HEK293T (cell line): Measurements from ENCODE around the gene PANK1.

Experiments used
- CTCF ChIA-PET: fragments of 350-600 bp; formaldehyde crosslinking; extraction: SDS; loops from one replicate; lab custom pipeline; 2021; ENCODE audit warnings: antibody characterized with exemption, inconsistent platforms; lab: Yijun Ruan, JAX
- POLR2A ChIA-PET: fragments of 350-600 bp; formaldehyde crosslinking; extraction: SDS; loops from one replicate; lab custom pipeline; 2020; ENCODE audit warnings: antibody characterized with exemption, inconsistent platforms; lab: Yijun Ruan, JAX
- DNase-seq: peaks from one replicate; pipeline ENCODE4 v3.0.0; 2012; ENCODE audit warnings: mixed read lengths; ENCODE audit errors: extremely low spot score
- ARNT ChIP-seq: fragments of 450-650 bp; IDR thresholded peaks from 2 replicates; pipeline ENCODE4 v1.6.1; 2017; ENCODE audit warnings: mild to moderate bottlenecking
- BHLHE40 ChIP-seq: fragments of 450-650 bp; IDR thresholded peaks from 2 replicates; pipeline ENCODE4 v1.6.1; 2016; ENCODE audit warnings: mild to moderate bottlenecking, moderate library complexity, borderline replicate concordance
- CTBP1 ChIP-seq: fragments of 450-650 bp; IDR thresholded peaks from 2 replicates; pipeline ENCODE4 v1.6.1; 2016; ENCODE audit warnings: borderline replicate concordance
- ELF4 ChIP-seq: fragments of 450-650 bp; IDR thresholded peaks from 2 replicates; pipeline ENCODE4 v1.6.1; 2017; ENCODE audit warnings: antibody characterized with exemption
- FOXA1 ChIP-seq: fragments of 450-650 bp; IDR thresholded peaks from 2 replicates; pipeline ENCODE4 v1.6.1; 2016; ENCODE audit warnings: mild to moderate bottlenecking
- FOXK2 ChIP-seq: fragments of 450-650 bp; IDR thresholded peaks from 2 replicates; pipeline ENCODE4 v1.6.1; 2016; ENCODE audit warnings: mild to moderate bottlenecking
- FOXM1 ChIP-seq: fragments of 450-650 bp; IDR thresholded peaks from 2 replicates; pipeline ENCODE4 v1.6.1; 2017; ENCODE audit warnings: mild to moderate bottlenecking, borderline replicate concordance
- HDGF ChIP-seq: fragments of 450-650 bp; IDR thresholded peaks from 2 replicates; pipeline ENCODE4 v1.6.1; 2017; ENCODE audit warnings: antibody characterized with exemption, borderline replicate concordance
- L3MBTL2 ChIP-seq: fragments of 450-650 bp; conservative IDR thresholded peaks from 2 replicates; pipeline ENCODE4 v1.6.1; 2016; ENCODE audit warnings: mild to moderate bottlenecking
- LEF1 ChIP-seq: fragments of 450-650 bp; IDR thresholded peaks from 2 replicates; pipeline ENCODE4 v1.6.1; 2017; ENCODE audit warnings: mild to moderate bottlenecking, borderline replicate concordance
- NFRKB ChIP-seq: fragments of 450-650 bp; IDR thresholded peaks from 2 replicates; pipeline ENCODE4 v1.6.1; 2016; ENCODE audit warnings: mild to moderate bottlenecking, moderate library complexity
- SP1 ChIP-seq: fragments of 450-650 bp; IDR thresholded peaks from 2 replicates; pipeline ENCODE4 v1.6.1; 2017
- SUZ12 ChIP-seq: fragments of 450-650 bp; IDR thresholded peaks from 2 replicates; pipeline ENCODE4 v1.6.1; 2016; ENCODE audit warnings: mild to moderate bottlenecking
- TARDBP ChIP-seq: fragments of 450-650 bp; IDR thresholded peaks from 2 replicates; pipeline ENCODE4 v1.6.1; 2016
- ZNF384 ChIP-seq: fragments of 450-650 bp; IDR thresholded peaks from 2 replicates; pipeline ENCODE4 v1.6.1; 2016
- TF ChIP-seq, protein P1 (sequence below): fragments of 450-650 bp; IDR thresholded peaks from 2 replicates; pipeline ENCODE4 v1.6.1; 2016

The PANK1 gene

DNA sequence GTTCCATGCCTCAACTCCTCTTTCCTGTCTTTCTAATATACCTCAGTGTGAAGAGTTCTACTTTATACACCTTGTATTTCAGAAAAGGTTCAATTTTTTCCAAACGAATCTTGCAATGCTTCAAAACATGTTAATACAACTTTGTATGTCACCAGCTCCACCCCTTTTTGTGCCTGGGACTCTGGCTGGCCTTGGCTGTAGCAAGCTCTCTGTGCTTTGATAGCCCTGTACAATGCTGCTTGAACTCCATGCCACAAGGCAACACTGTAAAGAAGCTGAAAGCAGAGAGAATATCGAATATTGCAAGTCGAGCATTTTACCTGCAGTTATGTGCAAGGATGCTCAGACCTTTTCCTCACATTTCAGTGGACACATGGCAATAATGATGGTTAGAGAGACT lies 52.5 kb downstream of the PANK1 start:
- TF ChIP-seq L3MBTL2 (no peak), FOXM1 (no peak), ELF4 (no peak), FOXK2 (no peak)
- TF ChIP-seq, protein P1, sequence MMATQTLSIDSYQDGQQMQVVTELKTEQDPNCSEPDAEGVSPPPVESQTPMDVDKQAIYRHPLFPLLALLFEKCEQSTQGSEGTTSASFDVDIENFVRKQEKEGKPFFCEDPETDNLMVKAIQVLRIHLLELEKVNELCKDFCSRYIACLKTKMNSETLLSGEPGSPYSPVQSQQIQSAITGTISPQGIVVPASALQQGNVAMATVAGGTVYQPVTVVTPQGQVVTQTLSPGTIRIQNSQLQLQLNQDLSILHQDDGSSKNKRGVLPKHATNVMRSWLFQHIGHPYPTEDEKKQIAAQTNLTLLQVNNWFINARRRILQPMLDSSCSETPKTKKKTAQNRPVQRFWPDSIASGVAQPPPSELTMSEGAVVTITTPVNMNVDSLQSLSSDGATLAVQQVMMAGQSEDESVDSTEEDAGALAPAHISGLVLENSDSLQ, result no peak
- CTCF ChIA-PET, result no interaction called here
- DNase-seq, result no peak
- POLR2A ChIA-PET, result no interaction called here

DNA sequence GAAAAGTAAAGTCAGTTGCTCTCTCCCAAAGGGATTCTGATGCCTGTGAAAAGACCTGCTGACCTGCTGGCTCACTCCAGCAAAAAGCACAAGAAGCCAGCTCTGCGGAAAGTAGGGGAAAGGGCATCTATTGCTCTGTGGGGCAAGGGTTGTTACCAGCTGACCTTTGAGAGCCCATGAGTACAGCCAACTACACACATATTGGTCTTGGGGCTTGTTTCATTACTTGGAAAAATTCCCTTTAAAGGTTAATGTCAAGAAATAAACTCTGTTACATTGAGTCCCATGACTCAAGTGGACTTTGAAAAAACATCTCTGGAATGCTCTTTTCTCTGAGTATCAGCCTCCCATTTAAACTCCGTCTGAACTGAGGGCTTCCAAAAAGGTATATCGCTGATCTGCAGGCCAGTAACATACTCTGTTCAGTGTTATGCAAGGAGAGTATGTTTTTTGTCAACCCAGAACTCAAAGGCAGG lies 53.2 kb downstream of the PANK1 start:
- no peak for DNase-seq
- TF ChIP-seq FOXM1 (no peak), SP1 (no peak), L3MBTL2 (no peak), LEF1 (no peak), ARNT (no peak), FOXK2 (no peak), ELF4 (no peak), CTBP1 (no peak), ZNF384 (no peak)
- ChIA-PET CTCF (no interaction called here), POLR2A (no interaction called here)

DNA sequence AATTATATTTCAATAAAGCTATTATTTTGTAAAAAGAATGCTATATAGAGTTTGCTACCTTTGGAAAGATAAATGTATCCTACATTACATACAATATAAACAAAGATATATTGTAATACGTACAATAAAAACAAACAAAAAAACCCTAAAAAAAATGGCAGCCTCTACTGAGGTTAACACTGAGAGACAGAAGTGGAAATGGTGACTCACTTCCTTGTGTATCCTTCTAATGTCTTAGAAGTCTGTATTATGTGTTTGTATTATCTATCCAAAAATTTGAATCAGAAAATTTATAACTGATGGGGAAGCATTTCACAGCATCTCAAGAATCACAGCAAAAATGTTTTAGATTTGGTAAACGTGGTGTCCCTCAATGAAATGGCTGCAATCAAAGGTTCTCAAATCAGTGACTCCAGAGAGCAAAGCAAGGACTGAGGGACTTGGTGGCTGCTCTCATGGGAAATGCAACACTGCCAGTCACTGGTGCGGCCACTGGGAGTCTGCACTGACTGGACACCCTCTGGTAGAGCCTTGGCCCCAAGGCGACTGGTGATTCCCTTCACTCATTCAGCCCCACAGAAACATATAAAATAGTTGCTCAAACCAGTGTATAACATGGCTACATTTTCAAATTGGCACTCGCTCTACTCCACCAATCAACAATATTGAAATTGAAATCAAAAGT lies 53.8 kb downstream of the PANK1 start:
- no peak for TF ChIP-seq ZNF384
- no peak for TF ChIP-seq FOXK2
- TF ChIP-seq NFRKB, result no peak
- POLR2A ChIA-PET, result no interaction called here
- peak; percentile 7 for DNase-seq
- CTCF ChIA-PET, result no interaction called here

DNA sequence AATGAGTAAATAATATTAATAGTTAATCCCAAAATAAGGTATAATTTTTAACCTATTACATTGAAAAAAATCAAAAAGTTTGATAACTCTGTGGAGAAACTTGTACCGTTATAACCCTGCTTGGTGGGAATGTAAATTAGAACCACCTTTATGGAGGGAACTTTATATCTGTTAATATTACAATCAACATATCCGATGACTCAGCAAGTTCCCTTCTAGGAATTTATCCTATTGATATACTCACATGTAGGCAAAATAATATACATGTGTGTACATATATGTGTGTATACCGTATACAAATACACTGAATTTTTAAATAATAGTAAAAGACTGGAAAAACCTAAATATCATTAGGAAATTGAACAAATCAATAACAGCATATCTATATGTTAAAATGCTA lies 54.7 kb downstream of the PANK1 start:
- CTCF ChIA-PET, result no interaction called here
- POLR2A ChIA-PET, result no interaction called here

DNA sequence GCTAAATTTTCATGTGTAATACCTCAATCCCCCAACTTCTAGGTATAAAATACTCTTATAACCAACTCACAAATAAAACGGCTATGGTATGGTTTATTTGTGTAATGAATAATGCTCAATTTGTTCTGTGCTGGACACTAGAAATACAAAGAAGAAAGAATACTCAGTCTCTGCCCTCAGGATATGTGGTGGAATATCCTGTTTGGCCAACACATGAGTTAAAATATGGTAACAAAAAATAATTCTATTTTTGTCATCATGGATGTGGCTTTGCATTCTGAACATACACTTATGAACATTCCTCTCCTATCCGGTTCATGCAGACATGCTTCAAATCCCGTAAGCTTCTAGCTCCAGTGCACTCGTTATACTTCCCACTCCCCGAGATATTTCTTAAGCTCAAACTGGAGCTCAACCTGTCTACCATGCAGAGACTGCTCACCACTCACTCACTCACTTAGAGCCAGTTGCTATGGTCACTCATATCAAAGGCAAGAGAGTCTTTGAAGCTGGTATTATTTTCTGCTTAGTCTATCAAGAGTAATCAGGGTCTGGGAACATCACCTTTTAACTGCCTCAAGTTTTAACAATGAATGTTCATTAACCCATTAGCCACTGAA lies 55.8 kb downstream of the PANK1 start:
- CTCF ChIA-PET, result no interaction called here
- TF ChIP-seq TARDBP (no peak), HDGF (no peak), FOXM1 (no peak), NFRKB (no peak), CTBP1 (no peak), SP1 (no peak), ARNT (no peak), ZNF384 (no peak), SUZ12 (no peak), LEF1 (no peak), BHLHE40 (no peak), FOXK2 (no peak)
- DNase-seq, result no peak
- POLR2A ChIA-PET, result no interaction called here

More for the DNA sequence above, 54.7 kb downstream of the PANK1 start:
- no peak for DNase-seq
- TF ChIP-seq CTBP1 (no peak), LEF1 (no peak), TARDBP (no peak), FOXM1 (no peak), BHLHE40 (no peak), ARNT (no peak), NFRKB (no peak), FOXK2 (no peak), SUZ12 (no peak)

DNA sequence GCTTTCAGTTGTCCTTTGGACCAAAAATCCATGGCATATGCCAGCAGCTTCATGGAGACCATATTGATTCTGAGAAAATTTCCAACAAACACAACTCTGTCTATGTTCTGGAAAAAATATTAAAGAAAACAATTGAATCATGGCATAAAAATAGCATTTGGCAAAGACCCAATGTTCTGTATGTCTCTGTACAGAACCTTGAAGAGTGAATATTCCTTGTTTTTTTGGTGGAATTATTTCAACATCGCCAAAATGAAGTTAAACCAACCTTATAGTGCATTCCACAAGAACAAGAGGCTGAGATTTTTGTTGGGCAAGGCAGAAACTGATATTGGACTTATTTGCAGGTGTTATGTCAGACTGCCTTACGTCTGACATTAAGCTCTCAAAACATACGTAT lies 56.4 kb downstream of the PANK1 start:
- ChIA-PET POLR2A (no interaction called here), CTCF (no interaction called here)
- TF ChIP-seq FOXM1, result no peak
- no peak for TF ChIP-seq LEF1
- TF ChIP-seq, protein P1, result no peak
- TF ChIP-seq SUZ12, result no peak
- no peak for TF ChIP-seq TARDBP
- TF ChIP-seq ELF4, result no peak
- TF ChIP-seq BHLHE40, result no peak
- TF ChIP-seq HDGF, result no peak
- no peak for TF ChIP-seq FOXK2
- TF ChIP-seq ARNT, result no peak
- DNase-seq, result no peak

DNA sequence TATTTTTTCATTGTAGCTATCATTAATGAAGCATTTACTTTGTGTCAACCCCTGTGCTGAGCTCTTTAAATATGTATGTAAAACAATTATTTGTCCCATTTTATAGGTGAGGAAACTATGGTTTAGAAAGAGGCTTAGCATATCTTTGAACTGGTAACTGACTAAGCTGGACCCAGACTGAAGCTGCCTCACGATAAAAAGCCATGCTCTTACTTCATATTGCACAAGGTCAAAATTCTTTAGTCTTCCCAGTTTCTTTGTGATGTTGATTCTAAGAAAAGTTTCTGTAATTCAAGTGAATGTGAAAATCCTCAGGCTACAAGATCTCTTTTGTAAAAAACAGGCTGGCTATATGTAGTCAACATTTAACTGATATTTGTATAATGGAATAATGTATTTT lies 63.0 kb downstream of the PANK1 start:
- no peak for DNase-seq
- TF ChIP-seq BHLHE40, result no peak
- TF ChIP-seq FOXA1, result no peak
- TF ChIP-seq LEF1, result no peak
- TF ChIP-seq SUZ12, result no peak
- no peak for TF ChIP-seq L3MBTL2
- TF ChIP-seq CTBP1, result no peak
- TF ChIP-seq FOXM1, result no peak
- no peak for TF ChIP-seq NFRKB
- no peak for TF ChIP-seq HDGF
- TF ChIP-seq TARDBP, result no peak
- TF ChIP-seq, protein P1, result no peak
- TF ChIP-seq FOXK2, result no peak
- TF ChIP-seq ELF4, result no peak
- TF ChIP-seq SP1, result no peak
- TF ChIP-seq ARNT, result no peak
- no peak for TF ChIP-seq ZNF384
- ChIA-PET POLR2A (no interaction called here), CTCF (no interaction called here)
